Measurements from ENCODE around the gene ACOT7.
"Not testable (repeated sequence)": the region's sequence is repeated elsewhere in the genome, so short reads cannot be mapped to it uniquely, and the experiment has no call there.

ACOT7 gene

DNA sequence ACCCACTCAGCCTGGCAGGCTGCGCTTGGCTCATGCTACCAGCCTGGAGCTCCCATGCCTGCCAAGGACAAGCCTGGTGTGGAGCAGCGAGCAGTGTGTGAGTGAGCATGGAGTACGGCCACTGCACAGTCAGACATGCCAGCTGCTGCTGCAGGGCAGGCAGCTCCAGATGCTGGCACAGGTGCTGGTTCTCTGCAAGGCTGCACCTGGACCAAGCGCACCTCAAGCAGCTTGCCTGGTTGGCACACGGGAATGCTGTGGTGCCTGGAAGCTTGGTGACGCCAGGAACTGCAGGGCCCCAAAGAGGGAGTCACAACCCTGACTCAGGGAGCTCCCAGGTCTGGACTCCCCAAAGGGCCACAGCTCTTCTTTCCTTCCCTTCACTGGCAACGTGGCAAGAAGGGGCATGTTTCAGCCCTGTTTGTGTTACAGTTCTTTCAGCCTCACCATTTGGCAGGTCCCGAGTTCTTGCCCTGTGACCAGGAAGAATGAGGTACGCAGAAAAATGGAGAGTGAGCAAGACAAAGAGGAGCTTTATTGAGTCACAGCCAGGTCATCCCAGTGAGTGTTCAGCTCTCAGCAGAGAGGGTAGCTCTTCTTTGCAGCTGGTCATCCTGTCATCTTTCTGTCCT lies 26.1 kb downstream of the ACOT7 start:
- TF ChIP-seq EZH2 (IDR thresholded peaks at IDR 0.05; ENCODE audit: borderline replicate concordance, low read length): no peak
- TF ChIP-seq, protein P1, sequence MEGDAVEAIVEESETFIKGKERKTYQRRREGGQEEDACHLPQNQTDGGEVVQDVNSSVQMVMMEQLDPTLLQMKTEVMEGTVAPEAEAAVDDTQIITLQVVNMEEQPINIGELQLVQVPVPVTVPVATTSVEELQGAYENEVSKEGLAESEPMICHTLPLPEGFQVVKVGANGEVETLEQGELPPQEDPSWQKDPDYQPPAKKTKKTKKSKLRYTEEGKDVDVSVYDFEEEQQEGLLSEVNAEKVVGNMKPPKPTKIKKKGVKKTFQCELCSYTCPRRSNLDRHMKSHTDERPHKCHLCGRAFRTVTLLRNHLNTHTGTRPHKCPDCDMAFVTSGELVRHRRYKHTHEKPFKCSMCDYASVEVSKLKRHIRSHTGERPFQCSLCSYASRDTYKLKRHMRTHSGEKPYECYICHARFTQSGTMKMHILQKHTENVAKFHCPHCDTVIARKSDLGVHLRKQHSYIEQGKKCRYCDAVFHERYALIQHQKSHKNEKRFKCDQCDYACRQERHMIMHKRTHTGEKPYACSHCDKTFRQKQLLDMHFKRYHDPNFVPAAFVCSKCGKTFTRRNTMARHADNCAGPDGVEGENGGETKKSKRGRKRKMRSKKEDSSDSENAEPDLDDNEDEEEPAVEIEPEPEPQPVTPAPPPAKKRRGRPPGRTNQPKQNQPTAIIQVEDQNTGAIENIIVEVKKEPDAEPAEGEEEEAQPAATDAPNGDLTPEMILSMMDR (IDR thresholded peaks at IDR 0.05; ENCODE audit: low read length): no peak
- no peak overlapping the region for H3K4me3 ChIP-seq (ENCODE audit: low read depth, low read length, poor library complexity, severe bottlenecking)
- H3K27ac ChIP-seq (ENCODE audit: low read depth, low read length, poor library complexity, severe bottlenecking): no peak overlapping the region
- H3K4me1 ChIP-seq (ENCODE audit: insufficient read depth, low read length, severe bottlenecking): no peaks in the 10 kb centered on the region
- no peaks in the 10 kb centered on the region for H3K36me3 ChIP-seq (ENCODE audit: insufficient read depth, low read length)
- H3K9ac ChIP-seq (ENCODE audit: low read length): no peak overlapping the region
- H3K79me2 ChIP-seq (ENCODE audit: insufficient read depth, low read length): no peaks in the 10 kb centered on the region
- no peaks in the 10 kb centered on the region for H3F3A ChIP-seq (ENCODE audit: insufficient read depth, low read length)
- H4K20me1 ChIP-seq (ENCODE audit: insufficient read depth, low read length): no peaks in the 10 kb centered on the region
- H3K9me3 ChIP-seq (ENCODE audit: low read length): peaks cover 10% of the 10 kb centered on the region
- H3K27me3 ChIP-seq (ENCODE audit: insufficient read depth, low read length): no peaks in the 10 kb centered on the region
- no peak overlapping the region for H2AFZ ChIP-seq (ENCODE audit: low read length)
- H3K4me2 ChIP-seq (ENCODE audit: low read length): no peak overlapping the region
- no peaks in the 10 kb centered on the region for H3K9me2 ChIP-seq (ENCODE audit: low read depth, low read length)

DNA sequence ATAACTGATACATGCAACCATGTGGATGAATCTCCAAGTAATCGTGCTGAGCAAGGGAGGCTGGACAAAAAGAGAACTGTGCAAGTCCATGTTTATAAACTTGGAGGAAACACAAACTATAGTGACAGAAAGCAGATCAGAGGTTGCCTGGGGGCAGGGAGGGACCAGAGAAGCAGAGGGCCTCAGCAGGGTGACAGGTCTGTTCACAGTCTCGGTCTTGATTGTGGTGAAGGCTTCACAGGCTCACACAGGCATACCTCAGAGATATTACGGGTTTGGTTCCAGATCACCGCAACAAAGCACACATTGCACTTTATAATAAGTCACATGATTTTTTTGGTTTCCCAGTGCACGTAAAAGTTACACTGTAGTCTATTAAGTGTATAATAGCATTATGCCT lies 28.5 kb downstream of the ACOT7 start:
- H3K4me2 ChIP-seq (ENCODE audit: low read length): no peak overlapping the region
- no peaks in the 10 kb centered on the region for H3K4me1 ChIP-seq (ENCODE audit: insufficient read depth, low read length, severe bottlenecking)
- no peak overlapping the region for H2AFZ ChIP-seq (ENCODE audit: low read length)
- H3K79me2 ChIP-seq (ENCODE audit: insufficient read depth, low read length): no peaks in the 10 kb centered on the region
- no peaks in the 10 kb centered on the region for H3K27me3 ChIP-seq (ENCODE audit: insufficient read depth, low read length)
- H3F3A ChIP-seq (ENCODE audit: insufficient read depth, low read length): no peaks in the 10 kb centered on the region
- no peaks in the 10 kb centered on the region for H3K9me2 ChIP-seq (ENCODE audit: low read depth, low read length)
- H3K27ac ChIP-seq (ENCODE audit: low read depth, low read length, poor library complexity, severe bottlenecking): no peak overlapping the region
- H3K4me3 ChIP-seq (ENCODE audit: low read depth, low read length, poor library complexity, severe bottlenecking): no peak overlapping the region
- no peaks in the 10 kb centered on the region for H4K20me1 ChIP-seq (ENCODE audit: insufficient read depth, low read length)
- no peak overlapping the region for H3K9ac ChIP-seq (ENCODE audit: low read length)
- no peaks in the 10 kb centered on the region; the same call in 1 of the 2 replicates for H3K36me3 ChIP-seq (ENCODE audit: insufficient read depth, low read length)
- peaks cover 10% of the 10 kb centered on the region for H3K9me3 ChIP-seq (ENCODE audit: low read length)
- no peak for TF ChIP-seq EZH2 (IDR thresholded peaks at IDR 0.05; ENCODE audit: borderline replicate concordance, low read length)
- TF ChIP-seq, protein P1 (IDR thresholded peaks at IDR 0.05; ENCODE audit: low read length): no peak

GRCh38 chr1:6363085-6363884 lies 30.3 kb downstream of the ACOT7 start:
- not testable (repeated sequence) for H3F3A ChIP-seq (ENCODE audit: insufficient read depth, low read length); H3K79me2 ChIP-seq (ENCODE audit: insufficient read depth, low read length); H3K4me3 ChIP-seq (ENCODE audit: low read depth, low read length, poor library complexity, severe bottlenecking); H3K27ac ChIP-seq (ENCODE audit: low read depth, low read length, poor library complexity, severe bottlenecking); H4K20me1 ChIP-seq (ENCODE audit: insufficient read depth, low read length); H3K9me2 ChIP-seq (ENCODE audit: low read depth, low read length); H3K4me2 ChIP-seq (ENCODE audit: low read length); H3K36me3 ChIP-seq (ENCODE audit: insufficient read depth, low read length); H3K9me3 ChIP-seq (ENCODE audit: low read length); H2AFZ ChIP-seq (ENCODE audit: low read length); H3K27me3 ChIP-seq (ENCODE audit: insufficient read depth, low read length); H3K4me1 ChIP-seq (ENCODE audit: insufficient read depth, low read length, severe bottlenecking); H3K9ac ChIP-seq (ENCODE audit: low read length)
- TF ChIP-seq, protein P1 (IDR thresholded peaks at IDR 0.05; ENCODE audit: low read length): peak; percentile 44
